ENCODE results near the gene ZWILCH.
"Not testable (repeated sequence)": the region's sequence is repeated elsewhere in the genome, so short reads cannot be mapped to it uniquely, and the experiment has no call there.

The ZWILCH gene

DNA sequence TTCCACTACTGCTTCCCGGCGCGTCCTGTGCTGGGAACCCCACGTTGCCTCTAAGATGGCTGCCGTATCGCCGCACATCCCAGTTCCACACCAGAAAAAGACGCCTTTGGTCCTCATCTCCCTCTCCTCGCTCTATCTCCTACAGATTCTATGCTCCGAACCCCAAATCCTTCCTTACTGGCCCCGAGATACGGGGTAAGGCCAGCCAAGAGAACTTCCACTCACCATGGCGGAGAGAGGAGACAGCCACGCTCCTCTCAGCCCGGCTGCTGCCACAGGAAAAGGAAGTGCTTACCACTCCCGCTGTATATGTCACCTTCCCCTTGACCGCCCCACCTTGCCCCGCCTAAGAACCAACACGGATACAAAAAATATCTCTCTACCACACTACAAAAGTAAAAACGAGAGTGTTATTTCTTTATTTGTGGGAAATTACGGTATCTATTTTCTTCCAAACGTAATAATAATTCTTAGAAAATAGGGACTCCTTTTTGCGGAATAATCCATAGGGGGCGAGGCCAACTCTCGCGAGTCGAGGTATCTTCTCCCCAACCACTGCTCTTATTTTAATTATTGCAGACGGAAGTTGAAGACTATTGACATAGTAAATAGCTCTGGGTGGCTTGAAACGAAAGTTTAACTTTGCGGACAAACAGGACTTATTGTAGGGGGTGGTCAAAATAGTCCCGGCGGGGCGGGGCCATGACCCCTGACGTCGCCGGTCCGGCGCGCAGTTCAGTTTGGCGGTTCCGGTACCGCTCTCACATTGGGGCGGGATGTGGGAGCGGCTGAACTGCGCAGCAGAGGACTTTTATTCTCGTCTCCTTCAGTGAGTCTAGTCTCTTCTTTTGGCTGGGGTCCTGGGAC, at the start of gene ZWILCH, which contains the start of gene RPL4:
Gene ZWILCH, plus strand, starts transcription at position 764 of the 867 bp plus-strand sequence. Its CDS starts 13 bp downstream, at position 777.
Gene RPL4, minus strand, starts transcription at position 293 of the 867 bp plus-strand sequence. Its CDS starts 65 bp downstream, at position 228.
- peak; percentile 72 for DNase-seq (ENCODE audit: low read depth, low spot score)

- DNase-seq (ENCODE audit: low read depth, low spot score), result no peak
These were observed 48.9 kb upstream of the ZWILCH start for GRCh38 chr15:66456211-66456610.

GRCh38 chr15:66459818-66460615, 45.1 kb upstream of the ZWILCH start:
- no peak for DNase-seq (ENCODE audit: low read depth, low spot score)

DNA sequence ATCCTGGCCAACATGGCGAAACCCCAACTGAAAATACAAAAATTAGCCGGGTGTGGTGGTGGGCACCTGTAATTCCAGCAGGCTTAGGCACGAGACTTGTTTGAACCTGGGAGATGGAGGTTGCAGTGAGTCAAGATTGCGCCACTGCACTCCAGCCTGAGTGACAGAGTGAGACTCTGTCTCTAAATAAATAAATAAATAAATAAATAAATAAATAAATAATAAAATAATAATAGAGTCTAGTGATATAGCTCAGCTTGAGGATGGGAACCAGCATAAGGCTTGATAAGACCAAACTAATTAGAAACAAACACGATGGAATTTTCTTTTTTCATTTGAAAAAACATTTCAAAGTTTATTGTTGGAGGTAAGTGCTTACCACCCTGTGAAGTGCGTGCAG, 43.8 kb upstream of the ZWILCH start:
- DNase-seq (ENCODE audit: low read depth, low spot score), result not testable (repeated sequence)

DNA sequence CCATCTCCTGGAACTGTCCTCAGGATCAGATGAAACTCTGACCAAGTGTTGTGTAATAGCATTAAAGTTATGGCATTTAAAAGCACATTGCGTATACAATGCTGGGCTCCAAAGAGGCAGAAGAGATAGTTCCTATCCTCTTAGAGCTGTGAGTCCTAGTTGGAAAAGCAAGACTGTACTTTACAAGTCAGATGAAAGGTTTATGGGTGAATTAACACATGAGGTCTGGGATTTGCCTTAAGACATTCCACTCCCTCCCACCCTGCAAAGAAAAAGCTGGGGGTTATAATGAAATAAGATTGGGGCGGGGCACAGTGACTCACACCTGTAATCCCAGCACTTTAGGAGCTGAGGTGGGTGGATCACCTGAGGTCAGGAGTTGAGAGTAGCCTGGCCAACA, 43.2 kb upstream of the ZWILCH start:
- DNase-seq (ENCODE audit: low read depth, low spot score), result no peak

- DNase-seq (ENCODE audit: low read depth, low spot score), result no peak
These were observed 42.5 kb upstream of the ZWILCH start for GRCh38 chr15:66462627-66463026.

DNA sequence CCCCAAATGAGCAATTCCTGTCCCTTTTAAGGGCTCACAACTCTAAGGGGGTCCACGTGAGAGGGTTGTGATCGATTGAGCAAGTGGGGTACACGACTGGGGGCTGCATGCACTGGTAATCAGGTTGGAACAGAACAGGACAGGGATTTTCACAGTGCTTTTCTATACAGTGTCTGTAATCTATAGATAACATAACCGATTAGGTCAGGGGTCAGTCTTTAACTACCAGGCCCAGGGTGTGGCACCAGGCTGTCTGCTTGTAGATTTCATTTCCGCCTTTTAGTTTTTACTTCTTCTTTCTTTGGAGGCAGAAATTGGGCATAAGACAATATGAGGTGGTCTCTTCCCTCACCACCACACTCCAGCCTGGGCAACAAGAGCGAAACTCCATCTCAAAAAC, 39.8 kb upstream of the ZWILCH start:
- DNase-seq (ENCODE audit: low read depth, low spot score), result not testable (repeated sequence)

- not testable (repeated sequence) for DNase-seq (ENCODE audit: low read depth, low spot score)
These were observed 37.7 kb upstream of the ZWILCH start for GRCh38 chr15:66467162-66468040.

DNA sequence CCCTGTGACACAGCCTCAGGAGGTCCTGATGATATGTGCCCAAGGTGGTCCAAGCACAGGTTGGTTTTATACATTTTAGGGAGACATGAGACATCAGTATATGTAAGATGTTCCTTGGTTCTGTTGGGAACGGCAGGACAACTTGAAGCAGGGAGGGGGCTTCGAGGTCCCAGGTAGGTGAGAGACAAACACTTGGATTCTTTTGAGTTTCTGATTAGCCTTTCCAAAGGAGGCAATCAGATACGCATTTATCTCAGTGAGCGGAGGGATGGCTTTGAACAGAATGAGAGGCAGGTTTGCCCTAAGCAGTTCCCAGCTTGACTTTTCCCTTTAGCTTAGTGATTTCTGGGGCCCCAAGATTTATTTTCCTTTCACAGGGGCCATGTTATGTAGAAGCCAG, 34.3 kb upstream of the ZWILCH start:
- DNase-seq (ENCODE audit: low read depth, low spot score), result not testable (repeated sequence)

DNA sequence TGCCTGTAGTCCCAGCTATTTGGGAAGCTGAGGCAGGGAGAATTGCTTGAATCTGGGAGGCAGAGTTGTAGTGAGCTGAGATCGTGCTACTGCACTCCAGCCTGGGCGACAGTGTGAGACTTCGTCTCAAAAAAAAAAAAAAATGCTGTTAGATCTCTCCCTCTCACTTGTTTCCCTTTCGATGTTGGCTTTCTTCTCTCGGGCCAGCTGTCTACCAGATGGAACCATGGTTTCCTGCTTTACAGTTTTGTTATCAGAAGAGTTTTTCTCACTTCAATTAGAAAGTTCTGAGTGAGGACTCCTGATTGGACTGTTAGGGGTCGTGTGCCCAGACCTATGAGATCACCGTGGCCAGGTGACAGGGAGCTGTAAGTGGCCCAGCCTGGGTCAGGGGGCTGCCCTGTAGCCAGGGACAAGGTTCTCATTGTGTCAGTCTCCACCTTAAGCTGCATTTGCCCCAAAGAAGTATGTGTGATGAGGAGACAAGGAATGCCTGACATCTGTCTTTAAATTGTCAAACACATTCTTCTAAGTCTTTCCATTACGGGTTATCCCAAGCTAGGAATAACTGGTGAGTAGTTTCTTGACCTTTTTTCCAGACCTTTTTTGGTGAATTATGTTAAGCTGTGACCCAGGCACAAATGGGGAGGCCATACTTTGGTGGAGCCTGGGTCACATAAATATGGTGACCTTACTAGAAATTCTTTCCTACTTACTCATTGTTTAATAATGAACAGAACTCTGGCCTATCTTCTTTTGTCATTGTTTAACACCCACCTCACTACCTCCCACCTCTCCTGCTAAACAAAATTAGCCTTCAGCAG, 32.7 kb upstream of the ZWILCH start:
- peak; percentile 15 for DNase-seq (ENCODE audit: low read depth, low spot score)

DNA sequence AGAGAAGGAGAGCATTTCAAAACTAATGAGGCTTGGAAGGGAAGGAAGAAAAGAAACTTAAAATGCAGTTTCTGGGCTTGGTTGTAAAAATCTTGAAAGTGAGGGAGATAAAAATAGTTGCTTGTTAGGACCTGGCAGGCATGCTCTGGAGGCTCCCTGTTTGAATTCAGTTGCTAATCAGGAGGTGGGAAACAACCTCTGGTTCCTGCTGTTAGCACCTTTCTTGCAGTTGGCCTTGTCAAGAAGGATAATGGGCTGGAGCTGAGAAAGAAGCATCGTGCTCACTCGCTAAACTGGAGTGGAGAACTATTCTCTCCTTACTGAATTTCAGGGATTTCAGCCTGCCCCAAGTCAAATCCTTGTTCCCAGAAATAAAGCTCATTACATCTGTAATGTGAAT, 31.0 kb upstream of the ZWILCH start:
- no peak for DNase-seq (ENCODE audit: low read depth, low spot score)

GRCh38 chr15:66474963-66475362, 30.2 kb upstream of the ZWILCH start:
- DNase-seq (ENCODE audit: low read depth, low spot score), result no peak

- DNase-seq (ENCODE audit: low read depth, low spot score), result no peak
These were observed 28.6 kb upstream of the ZWILCH start for GRCh38 chr15:66476535-66476934.

- DNase-seq (ENCODE audit: low read depth, low spot score), result no peak
These were observed 28.1 kb upstream of the ZWILCH start for GRCh38 chr15:66477011-66477410.

DNA sequence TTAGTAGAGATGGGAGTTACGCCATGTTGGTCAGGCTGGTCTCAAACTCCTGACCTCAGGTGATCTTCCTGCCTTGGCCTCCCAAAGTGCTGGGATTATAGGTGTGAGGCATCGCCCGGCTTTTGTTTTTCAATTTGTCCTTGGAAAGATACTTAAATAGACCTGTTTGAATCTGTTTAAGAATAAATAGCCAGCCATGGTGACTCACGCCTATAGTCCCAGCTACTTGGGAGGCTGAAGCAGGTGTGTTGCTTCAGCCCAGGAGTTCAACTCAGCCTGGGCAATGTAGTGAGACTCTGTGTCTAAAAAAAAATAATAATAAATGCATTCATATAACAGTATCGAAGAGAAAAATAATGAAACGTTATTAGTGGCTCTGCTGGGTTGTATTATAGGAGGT, 24.9 kb upstream of the ZWILCH start:
- no peak for DNase-seq (ENCODE audit: low read depth, low spot score)

- DNase-seq (ENCODE audit: low read depth, low spot score), result no peak
These were observed 23.8 kb upstream of the ZWILCH start for GRCh38 chr15:66481107-66481856.

DNA sequence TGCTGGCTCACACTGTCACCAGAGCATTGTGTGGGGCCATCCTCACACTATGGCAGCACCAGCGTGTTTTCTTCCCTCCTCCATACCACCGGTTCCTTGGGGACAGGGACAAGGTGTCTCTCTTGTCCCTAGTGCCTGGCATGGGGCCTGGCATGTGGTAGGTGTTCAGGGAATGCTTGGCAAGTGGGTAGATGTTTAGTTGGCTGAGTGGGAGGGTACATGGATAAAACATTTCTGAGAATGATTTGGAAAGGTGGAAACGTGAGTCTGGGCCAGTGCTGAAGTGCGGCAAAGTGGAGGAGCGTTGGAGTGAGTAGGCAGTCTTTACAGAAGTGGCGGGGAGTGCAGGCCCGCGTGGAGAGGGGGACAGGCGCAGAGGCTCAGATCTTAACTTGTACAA, 22.6 kb upstream of the ZWILCH start:
- no peak for DNase-seq (ENCODE audit: low read depth, low spot score)

DNA sequence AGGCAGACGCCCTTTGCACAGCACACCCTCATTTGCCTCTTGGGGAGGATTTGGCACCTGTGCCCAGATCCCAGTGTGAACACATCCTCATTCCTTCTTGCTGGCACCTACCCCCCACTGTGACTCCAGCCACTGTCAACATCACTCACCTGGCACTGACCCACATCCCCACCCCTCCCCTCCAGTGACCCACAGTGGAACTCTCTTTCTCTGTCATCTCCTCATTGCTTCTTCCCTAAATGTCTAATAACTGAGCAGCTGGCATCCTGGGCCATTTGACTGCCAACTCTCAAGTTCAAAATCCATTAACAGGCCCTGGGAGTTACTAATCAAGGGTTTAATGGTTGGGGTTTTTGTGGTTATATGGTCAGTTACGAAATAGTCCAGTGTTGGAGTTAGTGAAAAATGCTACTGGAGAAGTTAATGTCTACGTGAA, 22.0 kb upstream of the ZWILCH start:
- no peak for DNase-seq (ENCODE audit: low read depth, low spot score)

- DNase-seq (ENCODE audit: low read depth, low spot score), result no peak
These were observed 20.5 kb upstream of the ZWILCH start for GRCh38 chr15:66484539-66485112.

DNA sequence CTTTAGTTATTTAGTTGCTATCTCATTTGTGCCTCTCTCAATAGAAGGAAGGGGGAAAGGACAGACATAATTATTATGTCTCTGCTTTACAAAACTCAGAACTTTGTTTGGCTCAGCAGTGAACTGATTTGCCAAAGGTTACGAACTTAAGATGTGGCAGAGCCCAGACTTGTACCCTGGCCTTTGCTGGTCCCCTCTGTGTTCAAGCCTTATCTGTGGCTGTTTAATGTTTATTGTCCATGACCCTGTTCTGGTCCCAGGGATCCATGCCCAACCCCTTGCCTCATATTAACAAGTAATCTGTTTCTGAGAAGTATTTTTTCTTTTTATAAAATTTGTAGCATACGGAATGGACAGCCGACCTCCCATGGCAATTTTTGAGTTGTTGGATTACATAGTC, 18.2 kb upstream of the ZWILCH start:
- DNase-seq (ENCODE audit: low read depth, low spot score), result no peak

Measured in activated CD4-positive, CD25-positive, alpha-beta regulatory T cell treated with anti-CD3 and anti-CD28 coated beads, Interleukin-2, amount 50 U/mL, for 16 hours (primary cell).